MCF 10A (cell line): Measurements from ENCODE around the gene CPLANE2. TPM values are rescaled to one million over a fixed set of nuclear protein-coding genes. Genes with fewer than 3 reads are reported as not detected.
A peak's percentile ranks its signal among the peaks of the same experiment; 100 is the strongest.

Experiments used
- BruUV-seq: library from RNA; stranded (reverse); fragments of 400-500 nt; replicated peaks from 2 replicates; lab custom pipeline; 2021; lab: Mats Ljungman, UMichigan
- CTCF ChIA-PET: fragments of 300-600 bp; sonication (Branson Sonifier 250); formaldehyde crosslinking; extraction: SDS; loops from one replicate; lab custom pipeline; 2021; ENCODE audit warnings: antibody characterized with exemption, inconsistent platforms; lab: Yijun Ruan, JAX
- POLR2A ChIA-PET: fragments of 300-600, 350-650 bp; sonication (Branson Sonifier 250); formaldehyde crosslinking; extraction: SDS; loops from one replicate; lab custom pipeline; 2020; ENCODE audit warnings: antibody characterized with exemption, inconsistent platforms; lab: Yijun Ruan, JAX
- DNase-seq: peaks from one replicate; pipeline ENCODE4 v3.0.0-alpha.2; 2018; ENCODE audit not compliant: unreplicated experiment
- H3K27ac Mint-ChIP-seq: one replicate; pipeline ENCODE4 v1.8.0; 2022; ENCODE audit warnings: mild to moderate bottlenecking, low read depth, mixed read lengths; ENCODE audit not compliant: unreplicated experiment
- H3K27me3 Mint-ChIP-seq: one replicate; pipeline ENCODE4 v1.8.0; 2022; ENCODE audit warnings: mixed read lengths; ENCODE audit not compliant: insufficient read depth, unreplicated experiment
- H3K36me3 Mint-ChIP-seq: one replicate; pipeline ENCODE4 v1.8.0; 2022; ENCODE audit warnings: mild to moderate bottlenecking, moderate library complexity, mixed read lengths; ENCODE audit not compliant: insufficient read depth, unreplicated experiment
- H3K4me1 Mint-ChIP-seq: one replicate; pipeline ENCODE4 v1.8.0; 2022; ENCODE audit warnings: mixed read lengths; ENCODE audit not compliant: insufficient read depth, unreplicated experiment
- H3K4me3 Mint-ChIP-seq: one replicate; pipeline ENCODE4 v1.8.0; 2022; ENCODE audit warnings: mild to moderate bottlenecking, moderate library complexity, mixed read lengths; ENCODE audit not compliant: unreplicated experiment
- H3K9me3 Mint-ChIP-seq: one replicate; pipeline ENCODE4 v1.8.0; 2022; ENCODE audit warnings: mixed read lengths; ENCODE audit not compliant: unreplicated experiment
- intact Hi-C: fragments of 100-400 bp; cut with micrococcal nuclease; formaldehyde crosslinking; loops from 2 replicates; pipeline ENCODE4 v1.14.1; 2022
- total RNA-seq: library from RNA; stranded (reverse); gene quantifications from 2 replicates; pipeline ENCODE4 v1.2.3, GENCODE V29; 2022
- TF ChIP-seq, protein P1 (sequence below): fragments of 200-600 bp; IDR thresholded peaks from one replicate; pipeline ENCODE4 v1.8.0; 2022; ENCODE audit warnings: antibody characterized with exemption, mild to moderate bottlenecking; ENCODE audit not compliant: unreplicated experiment

Gene CPLANE2
- total RNA-seq, 1 experiment from 2014 or later, result 8.3 TPM

DNA sequence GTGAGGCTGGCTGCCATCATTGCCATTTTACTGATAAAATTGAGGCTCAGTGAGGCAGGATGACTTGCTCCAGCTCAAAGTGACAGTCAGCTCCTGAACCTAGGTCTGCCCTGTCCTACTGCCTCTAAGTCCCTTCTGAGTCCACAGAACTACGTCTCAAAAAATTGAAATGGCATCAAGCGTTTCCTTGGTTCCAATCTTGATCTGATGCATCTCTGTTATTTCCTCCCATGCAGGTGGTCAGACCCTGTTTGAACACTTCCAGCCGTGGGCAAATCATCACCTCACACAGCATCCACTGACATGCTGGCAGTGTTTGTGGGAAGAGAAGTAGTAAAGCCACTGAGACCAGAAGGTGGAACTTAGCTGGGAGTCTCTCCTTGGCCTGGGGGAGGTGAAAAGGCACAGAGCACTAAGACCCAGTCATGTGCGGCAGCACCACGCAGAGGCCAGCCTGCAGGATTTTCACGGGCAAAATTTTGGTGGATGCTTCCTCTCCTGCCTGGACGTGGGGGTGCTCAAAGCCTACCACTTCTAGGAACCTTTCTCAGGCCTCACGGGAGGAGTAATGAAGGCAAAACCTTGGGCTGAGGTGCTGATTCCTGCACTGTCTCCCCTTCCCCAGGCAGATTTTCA, 7.8 kb upstream of the CPLANE2 start:
- intact Hi-C loops, result loop anchor here (1.0 to 10.0 kb wide), 5 partner anchors 56 to 240 kb away; partner anchors contain the start of gene SRARP
- H3K4me1 Mint-ChIP-seq, result peaks cover 23% of the 10 kb centered on the region
- peaks cover 51% of the 10 kb centered on the region for H3K36me3 Mint-ChIP-seq
- BruUV-seq, result no TSS peak
- ChIA-PET CTCF (interaction anchor here (0.6 to 6.2 kb wide), 17 partner anchors 10 to 235 kb away, joined by 3 to 79 read pairs (median 4); partner anchors contain the start of genes CPLANE2 and FAM131C), POLR2A (interaction anchor here (0.8 to 2.4 kb wide), 5 partner anchors 28 to 166 kb away, joined by 3 to 12 read pairs (median 3); partner anchors contain the start of gene EPHA2)
- H3K4me3 Mint-ChIP-seq, result no peak overlapping the region
- peak overlapping the region; percentile 27 for H3K27ac Mint-ChIP-seq
- TF ChIP-seq, protein P1, sequence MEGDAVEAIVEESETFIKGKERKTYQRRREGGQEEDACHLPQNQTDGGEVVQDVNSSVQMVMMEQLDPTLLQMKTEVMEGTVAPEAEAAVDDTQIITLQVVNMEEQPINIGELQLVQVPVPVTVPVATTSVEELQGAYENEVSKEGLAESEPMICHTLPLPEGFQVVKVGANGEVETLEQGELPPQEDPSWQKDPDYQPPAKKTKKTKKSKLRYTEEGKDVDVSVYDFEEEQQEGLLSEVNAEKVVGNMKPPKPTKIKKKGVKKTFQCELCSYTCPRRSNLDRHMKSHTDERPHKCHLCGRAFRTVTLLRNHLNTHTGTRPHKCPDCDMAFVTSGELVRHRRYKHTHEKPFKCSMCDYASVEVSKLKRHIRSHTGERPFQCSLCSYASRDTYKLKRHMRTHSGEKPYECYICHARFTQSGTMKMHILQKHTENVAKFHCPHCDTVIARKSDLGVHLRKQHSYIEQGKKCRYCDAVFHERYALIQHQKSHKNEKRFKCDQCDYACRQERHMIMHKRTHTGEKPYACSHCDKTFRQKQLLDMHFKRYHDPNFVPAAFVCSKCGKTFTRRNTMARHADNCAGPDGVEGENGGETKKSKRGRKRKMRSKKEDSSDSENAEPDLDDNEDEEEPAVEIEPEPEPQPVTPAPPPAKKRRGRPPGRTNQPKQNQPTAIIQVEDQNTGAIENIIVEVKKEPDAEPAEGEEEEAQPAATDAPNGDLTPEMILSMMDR, result no peak
- no peaks in the 10 kb centered on the region for H3K9me3 Mint-ChIP-seq
- no peaks in the 10 kb centered on the region for H3K27me3 Mint-ChIP-seq
- no peak for DNase-seq

DNA sequence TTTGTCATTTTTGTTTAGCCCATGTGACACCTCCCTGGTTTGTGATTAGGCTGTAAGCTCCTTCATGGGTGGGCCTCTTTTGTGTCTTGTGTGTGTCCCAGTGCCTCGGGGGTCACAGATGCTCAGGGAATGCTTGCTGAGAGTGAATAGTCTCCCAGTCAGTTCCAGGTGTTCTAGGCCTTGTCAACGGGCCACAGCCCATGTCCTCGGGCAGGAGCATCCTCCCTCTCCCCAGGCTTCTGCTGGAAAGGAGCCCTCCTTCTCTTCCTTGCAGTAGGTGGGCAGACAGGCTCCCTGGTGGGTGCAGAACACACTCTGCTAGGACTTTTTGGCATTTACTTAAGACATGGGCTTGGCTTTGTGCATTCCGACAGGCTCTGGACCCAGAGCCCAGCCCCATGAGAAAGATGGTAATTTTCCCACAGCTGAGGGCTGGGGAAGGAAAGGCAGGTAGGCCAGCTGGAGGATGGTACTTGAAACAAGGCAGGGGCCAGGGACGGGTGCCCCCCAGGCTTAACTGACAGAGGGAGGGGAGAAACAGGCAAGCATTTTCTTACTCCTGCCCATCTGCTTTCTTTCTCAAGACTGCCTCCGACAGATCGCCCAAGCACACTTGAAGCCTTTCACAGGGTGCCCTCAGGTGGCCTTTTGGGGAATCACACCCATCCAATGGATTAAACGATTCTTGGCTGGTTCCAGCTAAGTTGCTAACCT, 7.1 kb upstream of the CPLANE2 start:
- intact Hi-C loops, result loop anchor here (1.0 to 10.0 kb wide), 5 partner anchors 55 to 239 kb away; partner anchors contain the start of gene SRARP
- BruUV-seq, result no TSS peak
- Mint-ChIP-seq H3K9me3 (no peaks in the 10 kb centered on the region), H3K27me3 (no peaks in the 10 kb centered on the region), H3K36me3 (peaks cover 49% of the 10 kb centered on the region), H3K4me3 (no peak overlapping the region), H3K4me1 (peaks cover 17% of the 10 kb centered on the region), H3K27ac (peak overlapping the region; percentile 27)
- TF ChIP-seq, protein P1, result peak; percentile 77
- POLR2A ChIA-PET, result interaction anchor here (0.8 to 2.4 kb wide), 4 partner anchors 27 to 166 kb away, joined by 3 to 12 read pairs (median 4); partner anchors contain the start of gene EPHA2
- peak; percentile 85 for DNase-seq
- CTCF ChIA-PET, result interaction anchor here (0.5 to 6.2 kb wide), 20 partner anchors 9 to 481 kb away, joined by 3 to 79 read pairs (median 4); partner anchors contain the start of genes CPLANE2 and FAM131C

DNA sequence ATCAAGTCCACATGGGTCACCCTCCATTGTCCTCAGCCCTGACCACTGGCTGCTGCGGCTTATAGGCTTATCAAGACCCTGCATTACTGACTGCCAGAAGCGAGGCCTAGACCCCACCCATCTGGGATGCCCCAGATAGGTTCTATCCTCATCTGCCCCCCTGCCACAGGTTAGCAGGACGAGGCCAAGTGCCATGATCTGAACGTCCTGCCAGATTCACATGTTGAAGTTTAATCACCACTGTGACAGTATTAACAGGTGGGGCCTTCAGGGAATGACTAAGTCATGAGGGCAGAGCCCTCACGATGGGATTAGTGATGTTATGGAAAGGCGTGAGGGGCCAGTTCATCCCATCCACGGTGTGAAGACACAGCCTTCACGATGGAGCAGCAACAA, 6.2 kb upstream of the CPLANE2 start:
- POLR2A ChIA-PET, result interaction anchor here (2.4 kb wide), 1 partner anchor 165 kb away, joined by 12 read pairs; no protein-coding TSS in a partner anchor
- no peak overlapping the region for H3K4me3 Mint-ChIP-seq
- CTCF ChIA-PET, result interaction anchor here (0.5 to 6.2 kb wide), 10 partner anchors 8 to 480 kb away, joined by 3 to 79 read pairs (median 4); partner anchors contain the start of genes CPLANE2 and FAM131C
- TF ChIP-seq, protein P1, result no peak
- H3K27me3 Mint-ChIP-seq, result no peaks in the 10 kb centered on the region
- peak overlapping the region; percentile 27 for H3K27ac Mint-ChIP-seq
- no peaks in the 10 kb centered on the region for H3K9me3 Mint-ChIP-seq
- intact Hi-C loops, result loop anchor here (10.0 kb wide), 2 partner anchors 98 to 238 kb away; partner anchors contain the start of gene SRARP
- no peak for DNase-seq
- no TSS peak for BruUV-seq
- H3K4me1 Mint-ChIP-seq, result peaks cover 8% of the 10 kb centered on the region
- peaks cover 40% of the 10 kb centered on the region for H3K36me3 Mint-ChIP-seq
